Stomach (tissue), 4 donors: Measurements from ENCODE around the gene WDR77.

Experiments
- CTCF ChIP-seq, 7 experiments: fragments of 450-650 bp in 4 of 7; fragments of 200-600 bp in 3 of 7; sonication (generic) in 3 of 7; IDR thresholded peaks; one replicate each; pipeline ENCODE4 v1.5.1; 2016 to 2019; ENCODE audit warnings: antibody characterized with exemption in 7 of 7, control low read depth in 2 of 7, mild to moderate bottlenecking in 1 of 7
- POLR2AphosphoS5 ChIP-seq, 3 donors: sonication (generic); formaldehyde crosslinking; IDR thresholded peaks; one replicate each; pipeline ENCODE4 v1.6.1; 2016; ENCODE audit warnings: antibody characterized with exemption in 3 of 3

DNA sequence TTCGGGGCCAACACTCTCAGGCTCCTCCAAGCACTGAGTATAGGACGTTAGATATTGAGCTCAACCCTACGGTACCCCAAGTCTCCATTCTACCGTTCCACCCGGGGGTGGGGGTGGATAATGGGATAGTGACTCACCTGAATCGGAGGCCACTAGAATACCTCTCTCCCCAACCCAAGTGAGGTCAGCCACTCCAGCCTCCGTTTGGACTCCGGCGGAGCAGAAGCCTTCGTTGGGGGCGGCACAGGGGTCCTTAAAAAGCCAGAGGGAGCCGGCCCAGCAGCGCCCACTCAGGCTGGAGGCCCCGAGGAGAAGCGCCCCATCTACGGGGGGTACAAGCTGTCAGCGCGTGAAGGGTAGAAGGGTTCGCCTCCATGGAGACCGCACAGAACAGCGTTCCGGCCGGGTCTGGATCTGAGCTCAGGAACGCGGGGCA, 556 bp downstream of the WDR77 start:
- TF ChIP-seq CTCF (IDR thresholded peaks at IDR 0.05) (no peak), POLR2AphosphoS5 (IDR thresholded peaks at IDR 0.05) (no peak)
